HG02759 (cell line): ENCODE measurements around the gene GNGT2.
"Not testable (repeated sequence)": the region's sequence is repeated elsewhere in the genome, so short reads cannot be mapped to it uniquely, and the experiment has no call there.

Experiments
- ATAC-seq: cut with Tn5 transposase; IDR thresholded peaks from one replicate; pipeline ENCODE4 v1.9.1; 2021; ENCODE audit warnings: mild to moderate bottlenecking, moderate library complexity; ENCODE audit not compliant: unreplicated experiment

The GNGT2 gene

DNA sequence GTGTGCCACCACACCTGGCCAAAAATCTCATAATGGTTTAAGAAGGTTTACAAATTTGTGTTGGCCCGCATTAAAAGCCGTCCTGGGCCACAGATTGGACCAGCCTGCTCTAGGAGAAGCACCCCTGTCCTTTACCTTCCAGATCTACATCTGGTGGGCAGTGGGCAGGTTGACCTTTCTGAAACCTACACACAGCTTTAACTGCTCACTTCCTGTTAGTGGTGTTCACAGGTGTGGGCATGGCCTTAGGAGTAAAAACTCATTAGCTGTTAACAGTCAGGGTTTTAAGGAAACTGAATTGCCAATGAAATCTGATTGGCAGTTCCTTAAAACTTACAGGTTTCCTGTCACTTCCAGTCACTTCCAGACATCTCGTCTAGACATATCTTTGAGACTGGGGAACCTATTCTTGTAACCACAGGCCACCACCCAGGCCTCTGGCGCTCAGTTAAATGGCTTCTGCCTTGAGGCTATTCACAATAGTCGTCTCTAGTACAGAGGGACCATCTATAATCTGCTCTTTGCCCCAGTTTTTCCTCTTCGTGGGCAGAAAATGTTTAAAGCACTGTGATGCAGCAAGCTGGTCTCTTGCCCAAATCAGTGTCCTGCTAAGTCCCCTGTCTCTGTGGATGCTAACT lies 29.3 kb downstream of the GNGT2 start:
- ATAC-seq: no peak

DNA sequence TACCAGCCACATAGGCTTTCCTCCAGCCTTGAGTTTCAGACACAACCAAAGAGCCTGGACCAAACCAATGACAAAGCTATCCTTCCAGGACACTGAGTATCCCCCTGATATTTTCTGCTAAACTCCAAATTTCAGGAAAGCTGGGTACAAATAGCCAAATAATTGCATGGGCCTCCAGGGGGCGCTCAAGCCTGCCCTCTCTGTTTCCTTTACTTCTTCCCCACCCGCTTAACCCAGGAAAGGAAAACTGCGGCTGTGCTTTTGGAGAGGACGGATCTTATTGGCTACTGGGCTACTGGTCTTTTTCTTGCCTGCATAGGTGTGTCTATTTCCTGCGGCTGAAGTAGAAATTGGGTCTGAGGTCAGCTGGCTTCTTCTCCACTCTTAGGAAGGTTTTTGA lies 30.1 kb downstream of the GNGT2 start:
- ATAC-seq: no peak

DNA sequence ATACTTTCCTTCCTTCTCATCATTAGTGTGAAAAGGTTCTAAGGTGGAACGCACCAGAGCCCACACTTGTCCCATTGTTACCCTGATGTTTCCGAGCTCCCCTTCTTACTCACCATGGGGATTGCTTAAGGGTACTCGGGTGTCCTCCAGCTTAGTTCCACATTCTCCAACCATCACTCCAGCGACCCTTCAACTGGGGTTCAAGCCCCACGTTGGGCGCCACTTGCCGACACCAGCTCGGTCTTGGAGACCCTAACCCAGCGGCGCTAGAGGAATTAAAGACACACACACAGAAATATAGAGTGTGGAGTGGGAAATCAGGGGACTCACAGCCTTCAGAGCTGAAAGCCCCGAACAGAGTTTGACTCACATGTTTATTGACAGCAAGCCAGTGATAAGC lies 34.4 kb downstream of the GNGT2 start:
- not testable (repeated sequence) for ATAC-seq

- not testable (repeated sequence) for ATAC-seq
Observed at GRCh38 chr17:49170711-49171110, 39.7 kb downstream of the GNGT2 start.

- no peak for ATAC-seq
Observed at GRCh38 chr17:49170216-49170615, 40.2 kb downstream of the GNGT2 start.

GRCh38 chr17:49168706-49169105 lies 41.7 kb downstream of the GNGT2 start:
- no peak for ATAC-seq

DNA sequence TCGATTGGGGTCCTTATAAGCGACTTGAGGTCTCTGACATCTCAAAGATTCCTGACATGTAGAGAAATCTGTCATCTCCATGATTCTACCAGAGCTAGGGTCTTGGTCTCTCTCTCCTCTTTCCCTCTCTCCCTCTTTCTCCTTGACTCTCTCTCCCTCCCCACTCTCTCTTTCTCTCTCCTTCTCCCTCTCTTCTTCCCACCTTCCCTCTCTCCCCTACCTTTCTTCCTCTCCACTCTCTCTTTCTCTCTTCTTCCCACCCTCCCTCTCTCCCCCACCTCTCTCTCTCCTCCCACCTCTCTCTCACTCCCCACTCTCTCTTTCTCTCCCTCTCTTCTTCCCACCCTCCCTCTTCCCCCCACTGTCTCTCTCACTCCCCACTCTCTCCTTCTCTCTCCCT lies 45.2 kb downstream of the GNGT2 start:
- ATAC-seq: no peak

DNA sequence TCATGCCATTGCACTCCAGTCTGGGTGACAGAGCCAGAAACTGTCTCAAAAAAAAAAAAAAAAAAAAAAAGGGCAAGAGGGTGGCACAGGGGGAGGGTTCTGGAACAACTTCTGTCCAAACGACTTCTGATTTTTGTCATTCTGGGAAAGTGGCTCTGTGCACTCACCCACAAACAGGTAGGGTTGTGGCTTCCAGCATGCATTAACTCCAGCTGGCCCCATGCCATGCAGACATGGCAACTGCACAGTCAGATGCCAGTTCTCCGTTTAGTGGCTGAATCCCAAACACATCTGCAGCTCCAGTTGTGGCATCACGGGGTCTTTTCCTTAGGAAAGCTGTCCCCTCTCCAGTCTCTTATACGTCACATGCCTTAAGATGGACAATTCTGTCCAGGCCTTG lies 47.5 kb downstream of the GNGT2 start:
- no peak for ATAC-seq

- ATAC-seq: no peak
Observed at GRCh38 chr17:49157784-49158183, 52.6 kb downstream of the GNGT2 start.

DNA sequence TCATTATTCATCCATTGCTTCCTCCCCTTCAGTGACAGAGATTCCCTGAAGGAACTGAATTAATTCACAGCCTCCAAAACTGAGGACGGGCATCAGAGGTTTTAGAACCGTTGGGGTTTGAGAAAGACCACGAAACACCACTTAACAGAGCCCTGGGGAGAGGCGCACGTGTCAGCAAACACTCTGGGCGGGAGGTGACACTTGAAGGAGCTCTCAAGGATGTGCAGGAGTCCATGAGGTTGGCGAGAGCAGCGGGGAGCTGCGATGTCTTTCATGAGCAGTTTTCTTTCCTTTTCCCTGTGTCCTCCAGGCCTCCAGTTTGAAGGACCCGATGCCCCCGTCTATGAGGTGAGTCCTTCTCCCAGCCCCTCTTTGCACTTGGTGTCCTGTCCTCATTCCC lies 54.1 kb downstream of the GNGT2 start:
- ATAC-seq: no peak
